Esophagus muscularis mucosa (tissue), 4 donors: ENCODE results near the gene NR1H3.

Experiments used
- EP300 ChIP-seq: sonication (generic); formaldehyde crosslinking; IDR thresholded peaks from one replicate; pipeline ENCODE4 v1.6.1; 2017; ENCODE audit warnings: antibody characterized with exemption
- POLR2A ChIP-seq: fragments of 450-650 bp; IDR thresholded peaks from one replicate; pipeline ENCODE4 v1.6.1; 2017; ENCODE audit warnings: antibody characterized with exemption, moderate library complexity, mild to moderate bottlenecking, low read depth
- TF ChIP-seq, protein P1 (sequence below), 3 experiments: fragments of 200-600 bp in 2 of 3; fragments of 450-650 bp in 1 of 3; sonication (generic) in 2 of 3; IDR thresholded peaks; one replicate each; pipeline ENCODE4 v1.5.1; 2017 to 2019; ENCODE audit warnings: antibody characterized with exemption in 3 of 3, mild to moderate bottlenecking in 2 of 3, moderate library complexity in 1 of 3

DNA sequence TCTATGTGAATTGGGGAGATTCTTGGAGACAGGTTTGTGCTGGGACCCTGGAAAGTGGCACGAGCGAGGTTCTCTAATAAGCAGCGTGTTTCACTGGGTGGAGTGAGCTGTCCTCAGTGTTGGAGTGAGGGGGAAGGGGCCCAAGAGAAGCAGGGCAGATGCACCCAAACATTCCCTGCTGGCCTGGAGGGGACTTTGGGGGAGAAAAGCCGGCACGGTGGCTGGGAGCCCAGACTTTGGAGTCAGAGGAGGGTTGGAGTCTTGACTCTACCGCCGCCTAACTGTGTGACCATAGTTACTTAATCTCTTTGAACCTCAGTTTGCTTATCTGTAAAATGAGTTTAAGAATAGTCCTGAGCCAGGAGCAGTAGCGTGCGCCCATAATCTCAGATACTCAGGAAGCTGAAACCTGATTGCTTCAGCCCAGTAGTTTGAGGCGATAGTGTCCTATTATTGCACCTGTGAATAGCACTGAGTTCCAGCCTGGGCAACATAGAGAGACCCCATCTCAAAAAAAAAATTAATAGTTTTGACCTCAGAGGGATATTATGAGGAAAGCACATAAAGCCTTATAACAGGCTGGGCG is 614 bp downstream of the NR1H3 start:
- TF ChIP-seq, protein P1, sequence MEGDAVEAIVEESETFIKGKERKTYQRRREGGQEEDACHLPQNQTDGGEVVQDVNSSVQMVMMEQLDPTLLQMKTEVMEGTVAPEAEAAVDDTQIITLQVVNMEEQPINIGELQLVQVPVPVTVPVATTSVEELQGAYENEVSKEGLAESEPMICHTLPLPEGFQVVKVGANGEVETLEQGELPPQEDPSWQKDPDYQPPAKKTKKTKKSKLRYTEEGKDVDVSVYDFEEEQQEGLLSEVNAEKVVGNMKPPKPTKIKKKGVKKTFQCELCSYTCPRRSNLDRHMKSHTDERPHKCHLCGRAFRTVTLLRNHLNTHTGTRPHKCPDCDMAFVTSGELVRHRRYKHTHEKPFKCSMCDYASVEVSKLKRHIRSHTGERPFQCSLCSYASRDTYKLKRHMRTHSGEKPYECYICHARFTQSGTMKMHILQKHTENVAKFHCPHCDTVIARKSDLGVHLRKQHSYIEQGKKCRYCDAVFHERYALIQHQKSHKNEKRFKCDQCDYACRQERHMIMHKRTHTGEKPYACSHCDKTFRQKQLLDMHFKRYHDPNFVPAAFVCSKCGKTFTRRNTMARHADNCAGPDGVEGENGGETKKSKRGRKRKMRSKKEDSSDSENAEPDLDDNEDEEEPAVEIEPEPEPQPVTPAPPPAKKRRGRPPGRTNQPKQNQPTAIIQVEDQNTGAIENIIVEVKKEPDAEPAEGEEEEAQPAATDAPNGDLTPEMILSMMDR (IDR thresholded peaks at IDR 0.05), result no peak
- TF ChIP-seq POLR2A, result no peak
- TF ChIP-seq EP300, result no peak
